H1 (cell line): Measurements from ENCODE around the gene NDUFA11. TPM values are rescaled to one million over a fixed set of nuclear protein-coding genes. Genes with fewer than 3 reads are reported as not detected.

Experiments used
- ATF3 ChIP-seq: IDR thresholded peaks from 2 replicates; pipeline ENCODE4 v1.6.1; 2011; ENCODE audit warnings: low read depth, mild to moderate bottlenecking, low read length; ENCODE audit not compliant: insufficient read depth
- JUN ChIP-seq: IDR thresholded peaks from 2 replicates; pipeline ENCODE4 v1.6.1; 2011; ENCODE audit warnings: low read depth, mild to moderate bottlenecking, improper control_type of control experiment, low read length
- SP4 ChIP-seq: IDR thresholded peaks from 2 replicates; pipeline ENCODE4 v1.6.1; 2012; ENCODE audit warnings: low read length, inconsistent platforms
- ZNF274 ChIP-seq: IDR thresholded peaks from 2 replicates; pipeline ENCODE4 v1.7.0; 2012; ENCODE audit warnings: low read length, borderline replicate concordance; ENCODE audit errors: extremely low read depth
- polyA plus RNA-seq, 7 experiments: library from polyadenylated mRNA; depleted of rRNA in 3 of 7; stranded (reverse) in 5 of 7; unstranded in 2 of 7; fragments of >200 nt in 5 of 7; fragments of 200-250 nt in 2 of 7; gene quantifications; 1 replicate in 5 of 7; 2 replicates in 1 of 7; 4 replicates in 1 of 7; pipeline versions ENCODE4 v1.2.1 to v1.2.3, GENCODE V29; 2011 to 2013; ENCODE audit warnings: missing spikeins in 2 of 7, mixed read lengths in 2 of 7
- total RNA-seq: library from RNA; stranded (reverse); fragmentation: NEBNext Ultra II Directional; extraction: Animal tissue kit (Norgen Biotek cat#: 25700); gene quantifications from 2 replicates; pipeline ENCODE4 v1.2.1, GENCODE V29; 2021
- TF ChIP-seq, protein P1 (sequence below): IDR thresholded peaks from 2 replicates; pipeline ENCODE4 v1.6.1; 2012; ENCODE audit warnings: inconsistent platforms

The NDUFA11 gene
- total and polyA plus RNA-seq, 2 of the 8 experiments (the other 6 are each of a cell fraction or from before 2014, with no cell fraction given) = 205 to 1,037 TPM

DNA sequence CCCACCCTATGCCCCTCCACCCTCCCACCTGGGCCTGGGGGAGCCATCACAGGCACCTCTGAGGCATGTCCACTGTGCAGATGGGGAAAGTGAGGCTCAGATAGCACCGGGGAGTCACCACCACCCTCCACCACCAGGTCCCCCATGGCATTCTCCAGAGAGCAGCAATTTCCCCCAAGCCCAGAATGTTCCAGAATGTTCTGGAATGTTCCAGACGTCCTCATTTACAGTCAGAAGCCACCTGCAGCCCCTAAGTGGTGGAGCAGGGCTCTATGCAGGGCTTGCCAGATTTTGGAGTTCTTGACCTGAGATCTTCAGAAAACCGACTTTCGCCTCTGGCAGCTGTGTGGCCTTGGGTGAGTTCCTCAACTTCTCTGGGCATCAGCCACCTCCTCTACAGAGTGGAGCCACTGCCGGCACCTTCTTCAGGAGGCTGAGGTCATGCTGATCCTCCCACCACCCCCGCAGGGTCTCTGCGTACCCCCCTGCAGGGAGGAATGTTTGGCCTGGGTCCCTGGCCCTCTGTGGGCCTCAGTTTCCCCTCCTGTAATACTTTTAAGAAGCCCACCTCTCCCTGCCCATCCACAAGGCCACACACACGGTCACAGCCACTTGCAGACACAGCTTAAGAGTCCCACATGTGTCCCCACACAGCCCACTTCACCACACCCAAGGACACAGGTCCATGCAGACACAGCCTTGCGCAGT is 39.4 kb downstream of the NDUFA11 start (continued):
- TF ChIP-seq ATF3 = no peak
- TF ChIP-seq, protein P1, sequence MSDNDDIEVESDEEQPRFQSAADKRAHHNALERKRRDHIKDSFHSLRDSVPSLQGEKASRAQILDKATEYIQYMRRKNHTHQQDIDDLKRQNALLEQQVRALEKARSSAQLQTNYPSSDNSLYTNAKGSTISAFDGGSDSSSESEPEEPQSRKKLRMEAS = no peak
- TF ChIP-seq ZNF274 = no peak
- no peak for TF ChIP-seq SP4
- TF ChIP-seq JUN = no peak
- TF ChIP-seq, all 59 proteins: peak for 0
